SK-N-SH (cell line): ENCODE results near the gene EFCAB7. TPM values are rescaled to one million over a fixed set of nuclear protein-coding genes. Genes with fewer than 3 reads are reported as not detected.

Experiments
- CTCF ChIA-PET: fragments of 300-600, 350-600 bp; formaldehyde crosslinking; extraction: SDS; loops from one replicate; lab custom pipeline; 2021; lab: Yijun Ruan, JAX
- POLR2A ChIA-PET: fragments of 350-600 bp; sonication (Branson Sonifier 250); formaldehyde crosslinking; extraction: SDS; loops from one replicate; lab custom pipeline; 2020; ENCODE audit warnings: antibody characterized with exemption, inconsistent platforms; lab: Yijun Ruan, JAX
- DNase-seq: peaks from one replicate; pipeline ENCODE4 v3.0.0; 2012
- H2AFZ ChIP-seq: fragments of 200-600 bp; sonication (generic); 2 replicates; pipeline ENCODE4 v1.8.1; 2016; ENCODE audit warnings: antibody characterized with exemption, mild to moderate bottlenecking, low read depth
- H3F3A ChIP-seq: fragments of 200-600 bp; sonication (generic); replicated peaks from 2 replicates; pipeline ENCODE3; 2016; ENCODE audit warnings: antibody characterized with exemption, mild to moderate bottlenecking; ENCODE audit not compliant: insufficient read depth
- H3K27ac ChIP-seq, 2 experiments: fragments of 200-500 bp in 1 of 2; fragments of 200-600 bp in 1 of 2; sonication (Bioruptor generic) in 1 of 2; sonication (generic), shearing (Covaris generic) in 1 of 2; 2 replicates each; pipeline versions ENCODE4 v1.5.1 to v1.6.1; 2014 to 2016; ENCODE audit warnings: low read depth in 2 of 2, inconsistent platforms in 1 of 2, low read length in 1 of 2, mild to moderate bottlenecking in 1 of 2, mixed read lengths in 1 of 2
- H3K27me3 ChIP-seq: fragments of 200-600 bp; sonication (generic), shearing (Covaris generic); 2 replicates; pipeline ENCODE4 v1.6.1; 2016; ENCODE audit warnings: mixed run types; ENCODE audit not compliant: insufficient read depth
- H3K36me3 ChIP-seq, 2 experiments: fragments of 200-500 bp in 1 of 2; fragments of 200-600 bp in 1 of 2; sonication (Bioruptor generic) in 1 of 2; sonication (generic) in 1 of 2; replicated peaks in 1 of 2; 2 replicates each; pipeline versions ENCODE3 to v1.5.1; 2014 to 2016; ENCODE audit warnings: low read length in 1 of 2, mild to moderate bottlenecking in 1 of 2; ENCODE audit not compliant: insufficient read depth in 2 of 2, control insufficient read depth in 1 of 2
- H3K4me1 ChIP-seq, 2 experiments: fragments of 200-500 bp in 1 of 2; fragments of 200-600 bp in 1 of 2; sonication (Bioruptor generic) in 1 of 2; sonication (generic), shearing (Covaris generic) in 1 of 2; 2 replicates each; pipeline versions ENCODE4 v1.5.1 to v1.6.1; 2014 to 2016; ENCODE audit warnings: low read depth in 1 of 2, low read length in 1 of 2, mixed run types in 1 of 2; ENCODE audit not compliant: insufficient read depth in 2 of 2, control insufficient read depth in 1 of 2
- H3K4me2 ChIP-seq: fragments of 200-600 bp; sonication (generic), shearing (Covaris generic); 2 replicates; pipeline ENCODE4 v1.6.1; 2017; ENCODE audit warnings: mixed run types
- H3K4me3 ChIP-seq, 2 experiments: fragments of 200-500 bp in 1 of 2; fragments of 200-600 bp in 1 of 2; sonication (Bioruptor generic) in 1 of 2; sonication (generic), shearing (Covaris generic) in 1 of 2; 2 replicates each; pipeline versions ENCODE4 v1.5.1 to v1.8.1; 2014 to 2016; ENCODE audit warnings: low read depth in 2 of 2, inconsistent platforms in 1 of 2, low read length in 1 of 2, mild to moderate bottlenecking in 1 of 2, mixed read lengths in 1 of 2, moderate library complexity in 1 of 2
- H3K79me2 ChIP-seq: fragments of 200-600 bp; sonication (generic); 2 replicates; pipeline ENCODE4 v1.8.1; 2017; ENCODE audit warnings: mild to moderate bottlenecking; ENCODE audit not compliant: insufficient read depth
- H3K9ac ChIP-seq: fragments of 200-600 bp; sonication (generic); 2 replicates; pipeline ENCODE4 v1.6.1; 2017; ENCODE audit warnings: mixed run types
- H3K9me2 ChIP-seq: fragments of 200-600 bp; sonication (generic); 2 replicates; pipeline ENCODE4 v1.6.1; 2017; ENCODE audit warnings: mixed run types
- H3K9me3 ChIP-seq: fragments of 200-600 bp; sonication (generic); 2 replicates; pipeline ENCODE4 v1.6.1; 2017; ENCODE audit warnings: mixed run types, mild to moderate bottlenecking, moderate library complexity
- H4K20me1 ChIP-seq: fragments of 200-600 bp; sonication (generic); 2 replicates; pipeline ENCODE4 v1.6.1; 2017; ENCODE audit warnings: mild to moderate bottlenecking, mixed run types; ENCODE audit not compliant: insufficient read depth
- CTCF ChIP-seq: fragments of 200-600 bp; sonication (generic); IDR thresholded peaks from 2 replicates; pipeline ENCODE4 v1.6.1; 2017; ENCODE audit warnings: antibody characterized with exemption, mild to moderate bottlenecking, moderate library complexity
- EP300 ChIP-seq, 2 experiments: IDR thresholded peaks; 2 replicates each; pipeline versions ENCODE4 v1.4.0 to v1.6.1; 2012; ENCODE audit warnings: borderline replicate concordance in 1 of 2, low read depth in 1 of 2, low read length in 1 of 2
- GABPA ChIP-seq: IDR thresholded peaks from 2 replicates; pipeline ENCODE4 v1.4.0; 2012; ENCODE audit warnings: low read depth, mild to moderate bottlenecking
- MEF2A ChIP-seq: IDR thresholded peaks from 2 replicates; pipeline ENCODE4 v1.4.0; 2012; ENCODE audit warnings: low read depth, borderline replicate concordance
- NFIC ChIP-seq: IDR thresholded peaks from 2 replicates; pipeline ENCODE4 v1.4.0; 2012; ENCODE audit warnings: borderline replicate concordance
- POLR2AphosphoS5 ChIP-seq: IDR thresholded peaks from 2 replicates; pipeline ENCODE4 v1.6.1; 2012; ENCODE audit warnings: low read depth, low read length
- RAD21 ChIP-seq: IDR thresholded peaks from 2 replicates; pipeline ENCODE4 v1.6.1; 2012; ENCODE audit warnings: mild to moderate bottlenecking, low read length
- SMC3 ChIP-seq: IDR thresholded peaks from 2 replicates; pipeline ENCODE4 v1.6.1; 2012; ENCODE audit warnings: low read depth, low read length, improper control_type of control experiment
- TCF12 ChIP-seq: IDR thresholded peaks from 2 replicates; pipeline ENCODE4 v1.4.0; 2012
- TEAD4 ChIP-seq: IDR thresholded peaks from 2 replicates; pipeline ENCODE4 v1.4.0; 2012; ENCODE audit warnings: mild to moderate bottlenecking, borderline replicate concordance; ENCODE audit not compliant: insufficient read depth
- YY1 ChIP-seq: IDR thresholded peaks from 2 replicates; pipeline ENCODE4 v1.4.0; 2012; ENCODE audit warnings: low read depth, mild to moderate bottlenecking
- WGBS: methylation state at CpG from one replicate; pipeline ENCODE4 v1.1.6; 2017; ENCODE audit warnings: low lambda C conversion rate; 5-methylcytosine and 5-hydroxymethylcytosine counted together
- polyA plus RNA-seq, 3 experiments: library from polyadenylated mRNA; depleted of rRNA; stranded (reverse); fragments of >200 nt; gene quantifications; 2 replicates each; pipeline ENCODE4 v1.2.3, GENCODE V29; 2012
- TF ChIP-seq, protein P1 (sequence below): IDR thresholded peaks from 2 replicates; pipeline ENCODE4 v1.4.0; 2012; ENCODE audit warnings: low read depth, borderline replicate concordance
- TF ChIP-seq, protein P2 (sequence below): fragments of 150-350 bp; IDR thresholded peaks from 2 replicates; pipeline ENCODE4 v1.6.1; 2016; ENCODE audit warnings: mild to moderate bottlenecking, low read depth, low read length

EFCAB7 gene
- polyA plus RNA-seq, 1 of the 3 experiments (the other 2 are of a cell fraction), result 2.4 TPM

DNA sequence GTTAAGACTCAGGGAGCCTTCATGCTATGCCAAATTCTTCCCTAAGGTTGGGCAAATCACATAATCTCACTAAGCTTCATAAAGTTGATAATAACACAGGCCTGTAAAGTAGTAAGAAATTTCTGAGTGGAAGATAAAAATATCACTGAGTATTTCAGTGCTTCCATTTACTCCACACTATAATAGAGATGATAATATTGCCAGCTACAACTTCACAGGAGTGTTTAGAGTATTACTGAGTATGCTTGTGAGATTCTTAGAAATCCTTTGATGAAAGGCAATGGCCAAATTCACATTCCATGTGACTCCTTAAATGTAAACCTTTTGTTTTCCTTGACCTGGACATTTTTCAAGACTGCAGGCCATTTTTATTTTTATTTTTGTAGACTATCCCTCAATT lies 10.7 kb upstream of the EFCAB7 start:
- H3K79me2 ChIP-seq, result peaks cover 12% of the 10 kb centered on the region; the same call in 1 of the 2 replicates
- no peak for TF ChIP-seq YY1
- TF ChIP-seq, protein P1, sequence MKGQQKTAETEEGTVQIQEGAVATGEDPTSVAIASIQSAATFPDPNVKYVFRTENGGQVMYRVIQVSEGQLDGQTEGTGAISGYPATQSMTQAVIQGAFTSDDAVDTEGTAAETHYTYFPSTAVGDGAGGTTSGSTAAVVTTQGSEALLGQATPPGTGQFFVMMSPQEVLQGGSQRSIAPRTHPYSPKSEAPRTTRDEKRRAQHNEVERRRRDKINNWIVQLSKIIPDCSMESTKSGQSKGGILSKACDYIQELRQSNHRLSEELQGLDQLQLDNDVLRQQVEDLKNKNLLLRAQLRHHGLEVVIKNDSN, result no peak
- TF ChIP-seq SMC3, result no peak
- no peak for TF ChIP-seq TEAD4
- no peak for TF ChIP-seq MEF2A
- no peak for TF ChIP-seq NFIC
- no peak for TF ChIP-seq TCF12
- no peak for TF ChIP-seq GABPA
- no peak for TF ChIP-seq EP300 (IDR thresholded peaks at IDR 0.05; ENCODE audit: borderline replicate concordance in 1 of 2, low read depth in 1 of 2, low read length in 1 of 2)
- TF ChIP-seq CTCF, result no peak
- TF ChIP-seq RAD21, result no peak
- TF ChIP-seq, protein P2, sequence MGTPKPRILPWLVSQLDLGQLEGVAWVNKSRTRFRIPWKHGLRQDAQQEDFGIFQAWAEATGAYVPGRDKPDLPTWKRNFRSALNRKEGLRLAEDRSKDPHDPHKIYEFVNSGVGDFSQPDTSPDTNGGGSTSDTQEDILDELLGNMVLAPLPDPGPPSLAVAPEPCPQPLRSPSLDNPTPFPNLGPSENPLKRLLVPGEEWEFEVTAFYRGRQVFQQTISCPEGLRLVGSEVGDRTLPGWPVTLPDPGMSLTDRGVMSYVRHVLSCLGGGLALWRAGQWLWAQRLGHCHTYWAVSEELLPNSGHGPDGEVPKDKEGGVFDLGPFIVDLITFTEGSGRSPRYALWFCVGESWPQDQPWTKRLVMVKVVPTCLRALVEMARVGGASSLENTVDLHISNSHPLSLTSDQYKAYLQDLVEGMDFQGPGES, result no peak
- H3K36me3 ChIP-seq, result peaks cover 11 to 21% of the 10 kb centered on the region in 2 experiments
- H3K4me1 ChIP-seq, result no peaks in the 10 kb centered on the region
- no peaks in the 10 kb centered on the region for H3K9me3 ChIP-seq
- no peak overlapping the region for H3K4me3 ChIP-seq
- no peak for DNase-seq
- ChIA-PET POLR2A (no interaction called here), CTCF (interaction anchor here (0.7 kb wide), 1 partner anchor 631 kb away, joined by 3 read pairs; no protein-coding TSS in a partner anchor)
- H3F3A ChIP-seq, result no peaks in the 10 kb centered on the region
- no peaks in the 10 kb centered on the region for H3K9me2 ChIP-seq
- H3K4me2 ChIP-seq, result no peak overlapping the region
- no peak overlapping the region for H2AFZ ChIP-seq
- H3K27ac ChIP-seq, result no peak overlapping the region
- no peaks in the 10 kb centered on the region for H4K20me1 ChIP-seq
- no peaks in the 10 kb centered on the region for H3K27me3 ChIP-seq
- H3K9ac ChIP-seq, result no peak overlapping the region

GRCh38 chr1:63516629-63517028 lies 6.7 kb upstream of the EFCAB7 start:
- Histone ChIP-seq H3K4me1 (peaks cover 0 to 2% of the 10 kb centered on the region in 2 experiments; a peak in 1 of 4 replicates), H3K4me2 (no peak overlapping the region), H3K79me2 (peaks cover 32% of the 10 kb centered on the region; the same call in 1 of the 2 replicates), H3K9me3 (no peaks in the 10 kb centered on the region), H3K4me3 (no peak overlapping the region), H3K9ac (no peak overlapping the region), H3F3A (peaks cover 7% of the 10 kb centered on the region), H2AFZ (no peak overlapping the region), H4K20me1 (no peaks in the 10 kb centered on the region), H3K27ac (no peak overlapping the region), H3K36me3 (no peaks in the 10 kb centered on the region), H3K27me3 (no peaks in the 10 kb centered on the region), H3K9me2 (no peaks in the 10 kb centered on the region)
- ChIA-PET CTCF (no interaction called here), POLR2A (no interaction called here)
- TF ChIP-seq POLR2AphosphoS5, result no peak
- DNase-seq, result no peak
- 96% methylated on average over 2 of the region's 2 CpGs for WGBS
